ENCODE measurements around the gene CNGB1. TPM values are rescaled to one million over a fixed set of nuclear protein-coding genes. Genes with fewer than 3 reads are reported as not detected.

Gene CNGB1
- total and polyA plus RNA-seq, 4 donors: under 0.01 TPM; not detected in 2

DNA sequence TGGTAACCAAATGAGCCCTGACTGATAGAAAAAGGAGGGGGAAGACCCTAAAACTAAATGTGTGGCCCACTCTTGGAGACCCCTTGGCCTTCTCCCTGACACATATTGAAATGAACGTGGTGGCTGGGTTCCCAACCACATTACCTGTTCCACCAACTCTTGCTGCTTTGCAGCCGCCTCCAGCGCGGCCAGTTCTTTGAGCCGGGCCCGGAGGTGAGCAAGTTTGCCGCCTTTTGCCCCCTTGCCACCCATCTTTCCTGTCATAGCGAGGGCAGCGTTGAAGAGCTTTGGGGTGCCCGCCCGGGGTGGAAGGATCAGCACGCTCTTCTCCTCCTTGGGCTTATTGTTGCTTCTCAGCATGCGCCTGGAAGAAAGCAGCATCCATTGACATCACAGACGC, 83.2 kb downstream of the CNGB1 start:
- no peak overlapping the region for H3K9ac ChIP-seq (ENCODE audit: low read depth in 1 of 2, low read length in 2 of 2)
- no peaks in the 10 kb centered on the region for H3K27me3 ChIP-seq (ENCODE audit: control insufficient read depth in 4 of 4, insufficient read depth in 4 of 4, low read length in 3 of 4)
- TF ChIP-seq FOXA1 (IDR thresholded peaks at IDR 0.05): no peak
- TF ChIP-seq, protein P1, sequence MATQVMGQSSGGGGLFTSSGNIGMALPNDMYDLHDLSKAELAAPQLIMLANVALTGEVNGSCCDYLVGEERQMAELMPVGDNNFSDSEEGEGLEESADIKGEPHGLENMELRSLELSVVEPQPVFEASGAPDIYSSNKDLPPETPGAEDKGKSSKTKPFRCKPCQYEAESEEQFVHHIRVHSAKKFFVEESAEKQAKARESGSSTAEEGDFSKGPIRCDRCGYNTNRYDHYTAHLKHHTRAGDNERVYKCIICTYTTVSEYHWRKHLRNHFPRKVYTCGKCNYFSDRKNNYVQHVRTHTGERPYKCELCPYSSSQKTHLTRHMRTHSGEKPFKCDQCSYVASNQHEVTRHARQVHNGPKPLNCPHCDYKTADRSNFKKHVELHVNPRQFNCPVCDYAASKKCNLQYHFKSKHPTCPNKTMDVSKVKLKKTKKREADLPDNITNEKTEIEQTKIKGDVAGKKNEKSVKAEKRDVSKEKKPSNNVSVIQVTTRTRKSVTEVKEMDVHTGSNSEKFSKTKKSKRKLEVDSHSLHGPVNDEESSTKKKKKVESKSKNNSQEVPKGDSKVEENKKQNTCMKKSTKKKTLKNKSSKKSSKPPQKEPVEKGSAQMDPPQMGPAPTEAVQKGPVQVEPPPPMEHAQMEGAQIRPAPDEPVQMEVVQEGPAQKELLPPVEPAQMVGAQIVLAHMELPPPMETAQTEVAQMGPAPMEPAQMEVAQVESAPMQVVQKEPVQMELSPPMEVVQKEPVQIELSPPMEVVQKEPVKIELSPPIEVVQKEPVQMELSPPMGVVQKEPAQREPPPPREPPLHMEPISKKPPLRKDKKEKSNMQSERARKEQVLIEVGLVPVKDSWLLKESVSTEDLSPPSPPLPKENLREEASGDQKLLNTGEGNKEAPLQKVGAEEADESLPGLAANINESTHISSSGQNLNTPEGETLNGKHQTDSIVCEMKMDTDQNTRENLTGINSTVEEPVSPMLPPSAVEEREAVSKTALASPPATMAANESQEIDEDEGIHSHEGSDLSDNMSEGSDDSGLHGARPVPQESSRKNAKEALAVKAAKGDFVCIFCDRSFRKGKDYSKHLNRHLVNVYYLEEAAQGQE (IDR thresholded peaks at IDR 0.05): no peak
- TF ChIP-seq NR2F2 (IDR thresholded peaks at IDR 0.05): no peak
- no peak for TF ChIP-seq RAD21 (IDR thresholded peaks at IDR 0.05)
- TF ChIP-seq, protein P2, sequence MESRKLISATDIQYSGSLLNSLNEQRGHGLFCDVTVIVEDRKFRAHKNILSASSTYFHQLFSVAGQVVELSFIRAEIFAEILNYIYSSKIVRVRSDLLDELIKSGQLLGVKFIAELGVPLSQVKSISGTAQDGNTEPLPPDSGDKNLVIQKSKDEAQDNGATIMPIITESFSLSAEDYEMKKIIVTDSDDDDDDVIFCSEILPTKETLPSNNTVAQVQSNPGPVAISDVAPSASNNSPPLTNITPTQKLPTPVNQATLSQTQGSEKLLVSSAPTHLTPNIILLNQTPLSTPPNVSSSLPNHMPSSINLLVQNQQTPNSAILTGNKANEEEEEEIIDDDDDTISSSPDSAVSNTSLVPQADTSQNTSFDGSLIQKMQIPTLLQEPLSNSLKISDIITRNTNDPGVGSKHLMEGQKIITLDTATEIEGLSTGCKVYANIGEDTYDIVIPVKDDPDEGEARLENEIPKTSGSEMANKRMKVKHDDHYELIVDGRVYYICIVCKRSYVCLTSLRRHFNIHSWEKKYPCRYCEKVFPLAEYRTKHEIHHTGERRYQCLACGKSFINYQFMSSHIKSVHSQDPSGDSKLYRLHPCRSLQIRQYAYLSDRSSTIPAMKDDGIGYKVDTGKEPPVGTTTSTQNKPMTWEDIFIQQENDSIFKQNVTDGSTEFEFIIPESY (IDR thresholded peaks at IDR 0.05): no peak
- TF ChIP-seq, protein P3, sequence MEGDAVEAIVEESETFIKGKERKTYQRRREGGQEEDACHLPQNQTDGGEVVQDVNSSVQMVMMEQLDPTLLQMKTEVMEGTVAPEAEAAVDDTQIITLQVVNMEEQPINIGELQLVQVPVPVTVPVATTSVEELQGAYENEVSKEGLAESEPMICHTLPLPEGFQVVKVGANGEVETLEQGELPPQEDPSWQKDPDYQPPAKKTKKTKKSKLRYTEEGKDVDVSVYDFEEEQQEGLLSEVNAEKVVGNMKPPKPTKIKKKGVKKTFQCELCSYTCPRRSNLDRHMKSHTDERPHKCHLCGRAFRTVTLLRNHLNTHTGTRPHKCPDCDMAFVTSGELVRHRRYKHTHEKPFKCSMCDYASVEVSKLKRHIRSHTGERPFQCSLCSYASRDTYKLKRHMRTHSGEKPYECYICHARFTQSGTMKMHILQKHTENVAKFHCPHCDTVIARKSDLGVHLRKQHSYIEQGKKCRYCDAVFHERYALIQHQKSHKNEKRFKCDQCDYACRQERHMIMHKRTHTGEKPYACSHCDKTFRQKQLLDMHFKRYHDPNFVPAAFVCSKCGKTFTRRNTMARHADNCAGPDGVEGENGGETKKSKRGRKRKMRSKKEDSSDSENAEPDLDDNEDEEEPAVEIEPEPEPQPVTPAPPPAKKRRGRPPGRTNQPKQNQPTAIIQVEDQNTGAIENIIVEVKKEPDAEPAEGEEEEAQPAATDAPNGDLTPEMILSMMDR (IDR thresholded peaks at IDR 0.05; ENCODE audit: low read depth, low read length, missing input control): no peak
- TF ChIP-seq HNF4A (conservative IDR thresholded peaks at IDR 0.05): no peak
- TF ChIP-seq, protein P4, sequence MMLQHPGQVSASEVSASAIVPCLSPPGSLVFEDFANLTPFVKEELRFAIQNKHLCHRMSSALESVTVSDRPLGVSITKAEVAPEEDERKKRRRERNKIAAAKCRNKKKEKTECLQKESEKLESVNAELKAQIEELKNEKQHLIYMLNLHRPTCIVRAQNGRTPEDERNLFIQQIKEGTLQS (IDR thresholded peaks at IDR 0.05): no peak
- no peak for TF ChIP-seq FOXA2 (IDR thresholded peaks at IDR 0.05)
- no peak for TF ChIP-seq YY1 (IDR thresholded peaks at IDR 0.05)
- no peak for TF ChIP-seq TAF1 (conservative IDR thresholded peaks at IDR 0.05)
- no peak for TF ChIP-seq JUND (IDR thresholded peaks at IDR 0.05)
- no peak for TF ChIP-seq SP1 (IDR thresholded peaks at IDR 0.05)
- no peak for TF ChIP-seq GABPA (IDR thresholded peaks at IDR 0.05 in 1 of 2, conservative IDR thresholded peaks at IDR 0.05 in 1 of 2)
- TF ChIP-seq, protein P5, sequence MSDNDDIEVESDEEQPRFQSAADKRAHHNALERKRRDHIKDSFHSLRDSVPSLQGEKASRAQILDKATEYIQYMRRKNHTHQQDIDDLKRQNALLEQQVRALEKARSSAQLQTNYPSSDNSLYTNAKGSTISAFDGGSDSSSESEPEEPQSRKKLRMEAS (IDR thresholded peaks at IDR 0.05): no peak
- TF ChIP-seq EGR1 (IDR thresholded peaks at IDR 0.05; ENCODE audit: low read depth in 2 of 2): no peak
- TF ChIP-seq HNF4G (IDR thresholded peaks at IDR 0.05): no peak
- no peak for TF ChIP-seq RXRA (IDR thresholded peaks at IDR 0.05)
- peaks cover 17 to 29% (median 25%) of the 10 kb centered on the region in 4 donors for H3K4me1 ChIP-seq (ENCODE audit: control insufficient read depth in 4 of 4, insufficient read depth in 4 of 4, low read length in 3 of 4)
- H3K36me3 ChIP-seq (ENCODE audit: control insufficient read depth in 4 of 4, insufficient read depth in 3 of 4, low read depth in 1 of 4, low read length in 3 of 4): no peaks in the 10 kb centered on the region
- H3K27ac ChIP-seq (ENCODE audit: low read depth in 1 of 2, low read length in 2 of 2): no peak overlapping the region
- no peak overlapping the region for H3K4me3 ChIP-seq (ENCODE audit: low read depth in 1 of 3, low read length in 3 of 3)
- 97% methylated on average over 14 of the region's 14 CpGs for WGBS
- no peak for DNase-seq (ENCODE audit: low spot score)
- no peaks in the 10 kb centered on the region for H3K9me3 ChIP-seq (ENCODE audit: control insufficient read depth in 4 of 4, low read length in 3 of 4)

Data from liver (tissue), 9 donors.